GM12873 (cell line): ENCODE data around the gene GDF11.

Experiments used
- TF ChIP-seq, protein P1 (sequence below): IDR thresholded peaks from 2 replicates; pipeline ENCODE4 v1.5.1; 2012; ENCODE audit warnings: low read depth, mild to moderate bottlenecking, moderate library complexity, low read length, control low read depth; ENCODE audit not compliant: insufficient read depth; ENCODE audit errors: missing control alignments

The GDF11 gene

GRCh38 chr12:55697686-55698085 lies 45.2 kb upstream of the GDF11 start:
- TF ChIP-seq, protein P1, sequence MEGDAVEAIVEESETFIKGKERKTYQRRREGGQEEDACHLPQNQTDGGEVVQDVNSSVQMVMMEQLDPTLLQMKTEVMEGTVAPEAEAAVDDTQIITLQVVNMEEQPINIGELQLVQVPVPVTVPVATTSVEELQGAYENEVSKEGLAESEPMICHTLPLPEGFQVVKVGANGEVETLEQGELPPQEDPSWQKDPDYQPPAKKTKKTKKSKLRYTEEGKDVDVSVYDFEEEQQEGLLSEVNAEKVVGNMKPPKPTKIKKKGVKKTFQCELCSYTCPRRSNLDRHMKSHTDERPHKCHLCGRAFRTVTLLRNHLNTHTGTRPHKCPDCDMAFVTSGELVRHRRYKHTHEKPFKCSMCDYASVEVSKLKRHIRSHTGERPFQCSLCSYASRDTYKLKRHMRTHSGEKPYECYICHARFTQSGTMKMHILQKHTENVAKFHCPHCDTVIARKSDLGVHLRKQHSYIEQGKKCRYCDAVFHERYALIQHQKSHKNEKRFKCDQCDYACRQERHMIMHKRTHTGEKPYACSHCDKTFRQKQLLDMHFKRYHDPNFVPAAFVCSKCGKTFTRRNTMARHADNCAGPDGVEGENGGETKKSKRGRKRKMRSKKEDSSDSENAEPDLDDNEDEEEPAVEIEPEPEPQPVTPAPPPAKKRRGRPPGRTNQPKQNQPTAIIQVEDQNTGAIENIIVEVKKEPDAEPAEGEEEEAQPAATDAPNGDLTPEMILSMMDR = no peak

- TF ChIP-seq, protein P1 = no peak
Observed at GRCh38 chr12:55698241-55698955, 44.5 kb upstream of the GDF11 start.

DNA sequence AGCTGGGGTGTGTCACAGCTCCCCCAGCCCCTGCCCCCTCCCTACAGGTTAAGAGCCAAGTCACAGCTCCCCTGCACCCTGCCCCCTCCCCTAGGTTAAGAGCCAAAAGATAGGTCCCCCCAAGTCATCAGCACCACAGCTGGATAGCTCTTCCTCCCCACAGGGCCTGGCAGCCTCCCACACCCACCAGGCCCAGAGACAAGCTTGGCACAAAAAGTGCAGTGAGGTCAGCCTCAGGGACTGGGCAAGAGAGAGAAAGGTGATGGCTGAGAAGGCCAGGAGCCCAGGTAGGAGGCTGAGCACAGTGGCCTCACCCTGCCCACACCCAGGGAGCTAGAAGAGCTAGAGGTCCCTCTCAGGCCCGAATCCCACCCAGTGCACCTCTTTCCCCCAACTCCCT lies 44.0 kb upstream of the GDF11 start:
- TF ChIP-seq, protein P1 = no peak

DNA sequence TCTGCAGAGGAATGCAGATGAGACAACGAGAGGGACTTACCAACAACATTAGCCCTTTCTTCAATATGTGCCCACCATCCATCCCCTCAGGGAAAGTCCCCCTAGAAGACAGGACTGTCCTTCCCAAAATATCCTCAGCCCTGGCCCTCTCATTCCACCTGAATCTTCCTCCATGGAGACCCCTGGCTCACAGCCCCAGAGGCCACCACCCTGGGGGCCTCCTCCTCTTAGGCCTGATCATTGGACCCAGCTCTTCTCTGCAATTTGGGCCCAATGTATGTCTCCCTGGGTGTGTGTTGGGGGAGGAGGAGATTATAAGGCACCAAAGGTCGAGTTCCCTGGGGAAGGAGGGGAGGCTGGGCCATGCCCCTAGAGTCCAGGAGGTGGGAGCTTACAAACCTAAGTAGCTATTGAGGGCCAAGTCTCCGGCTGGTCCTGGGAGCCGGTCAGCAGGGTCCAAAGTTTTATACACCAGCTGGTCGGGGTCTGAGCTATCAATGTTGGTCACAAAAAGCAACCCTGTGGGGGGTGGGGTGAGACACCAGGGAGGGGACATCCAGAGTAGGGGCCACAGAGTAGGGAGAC lies 43.4 kb upstream of the GDF11 start:
- TF ChIP-seq, protein P1 = no peak

GRCh38 chr12:55700255-55701018 lies 42.5 kb upstream of the GDF11 start:
- TF ChIP-seq, protein P1 = no peak

- TF ChIP-seq, protein P1 = no peak
Observed at GRCh38 chr12:55702861-55703260, 40.1 kb upstream of the GDF11 start.

GRCh38 chr12:55703288-55703687 lies 39.6 kb upstream of the GDF11 start:
- TF ChIP-seq, protein P1 = no peak
